ENCODE data around the gene PSTPIP1.

Gene PSTPIP1

GRCh38 chr15:77029166-77030047 is 34.5 kb downstream of the PSTPIP1 start:
- no peak for DNase-seq (ENCODE audit: low read depth in 1 of 2, low spot score in 1 of 2)

- no peak for DNase-seq (ENCODE audit: low read depth in 1 of 2, low spot score in 1 of 2)
Observed at GRCh38 chr15:77030048-77030927, 35.4 kb downstream of the PSTPIP1 start.

- DNase-seq (ENCODE audit: low read depth in 1 of 2, low spot score in 1 of 2): no peak
Observed at GRCh38 chr15:77030928-77031375, 36.0 kb downstream of the PSTPIP1 start.

GRCh38 chr15:77031376-77032050 is 36.6 kb downstream of the PSTPIP1 start:
- DNase-seq (ENCODE audit: low read depth in 1 of 2, low spot score in 1 of 2): no peak

- DNase-seq (ENCODE audit: low read depth in 1 of 2, low spot score in 1 of 2): no peak
Observed at GRCh38 chr15:77032052-77032646, 37.2 kb downstream of the PSTPIP1 start.

- DNase-seq (ENCODE audit: low read depth in 1 of 2, low spot score in 1 of 2): no peak
Observed at GRCh38 chr15:77032647-77033416, 37.9 kb downstream of the PSTPIP1 start.

DNA sequence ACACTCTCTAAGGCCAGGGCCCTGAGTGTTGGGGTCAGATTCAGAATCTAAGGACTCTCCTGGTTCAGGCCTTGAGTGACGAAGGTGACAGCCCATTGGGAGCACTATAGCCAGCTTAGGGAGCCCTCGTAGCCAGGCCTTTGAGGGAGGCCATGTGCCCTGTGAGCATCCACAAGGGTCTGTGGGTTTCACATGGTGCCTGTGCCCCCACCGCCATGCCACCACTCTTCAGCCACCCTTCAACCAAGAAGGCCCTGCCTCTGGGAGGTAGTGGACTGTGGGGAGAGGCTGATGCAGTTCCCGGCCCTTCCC is 38.4 kb downstream of the PSTPIP1 start:
- DNase-seq (ENCODE audit: low read depth in 1 of 2, low spot score in 1 of 2): no peak

DNA sequence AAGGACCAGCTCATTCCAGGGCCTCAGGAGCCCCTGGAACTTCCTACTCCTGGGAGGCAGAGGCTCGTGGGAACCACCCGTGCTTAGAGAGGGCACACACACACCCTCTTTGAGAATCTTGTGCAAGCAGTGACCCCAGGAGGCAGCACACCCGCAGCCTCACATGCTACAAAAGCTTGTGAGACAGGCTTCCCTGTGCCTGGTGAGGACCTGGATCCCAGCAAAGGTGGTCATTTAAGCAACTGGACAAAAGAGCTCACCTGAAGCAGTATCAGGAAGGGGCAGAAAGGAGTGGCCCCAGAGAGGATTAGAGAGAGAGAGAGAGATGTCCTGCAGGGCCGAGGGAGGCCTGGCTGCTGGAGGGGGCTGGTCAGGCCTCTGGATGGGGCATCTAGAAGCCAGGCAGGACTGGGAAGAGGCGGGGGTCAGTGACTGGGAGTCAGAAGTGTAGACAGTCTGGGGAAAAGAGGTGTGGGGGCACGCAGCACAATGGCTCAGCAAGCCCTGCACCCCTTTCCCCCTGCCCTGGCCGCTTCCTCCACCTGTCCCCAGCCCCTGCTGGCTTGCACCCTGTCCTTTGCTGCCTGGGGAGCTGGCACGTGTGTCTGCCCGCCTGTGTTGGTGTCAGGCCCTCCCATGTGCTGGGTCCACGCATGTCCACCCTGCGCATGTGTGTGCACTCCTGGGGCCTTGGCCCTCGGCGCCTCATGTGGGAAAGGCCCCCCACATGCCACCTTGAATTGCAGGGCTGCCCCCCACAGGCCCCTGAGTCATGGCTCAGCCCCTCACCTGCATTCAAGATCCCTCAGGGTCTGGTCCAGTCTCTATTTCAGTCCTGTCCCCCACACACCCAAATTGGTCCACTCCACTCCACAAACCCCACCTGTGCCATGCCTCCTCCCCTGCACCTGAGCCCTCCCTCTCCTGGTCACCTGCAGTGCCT is 39.1 kb downstream of the PSTPIP1 start:
- no peak for DNase-seq (ENCODE audit: low read depth in 1 of 2, low spot score in 1 of 2)

GRCh38 chr15:77034695-77035489 is 40.0 kb downstream of the PSTPIP1 start:
- DNase-seq (ENCODE audit: low read depth in 1 of 2, low spot score in 1 of 2): no peak

DNA sequence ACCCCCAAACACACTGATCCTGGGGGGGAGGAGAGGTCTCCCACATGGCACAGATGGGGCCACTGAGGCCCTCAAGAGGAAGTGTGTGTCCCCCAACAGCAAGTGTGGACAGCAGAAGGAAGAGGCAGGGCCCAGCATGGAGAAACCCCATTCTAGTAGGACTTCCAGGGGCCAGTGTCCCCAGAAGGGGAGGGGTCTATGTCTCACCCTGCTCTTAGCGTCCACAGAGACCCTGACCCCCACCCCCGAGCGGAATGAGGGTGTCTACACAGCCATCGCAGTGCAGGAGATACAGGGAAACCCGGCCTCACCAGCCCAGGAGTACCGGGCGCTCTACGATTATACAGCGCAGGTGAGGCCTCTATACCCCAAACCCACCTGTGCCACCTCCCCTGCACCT is 40.7 kb downstream of the PSTPIP1 start:
- no peak for DNase-seq (ENCODE audit: low read depth in 1 of 2, low spot score in 1 of 2)

DNA sequence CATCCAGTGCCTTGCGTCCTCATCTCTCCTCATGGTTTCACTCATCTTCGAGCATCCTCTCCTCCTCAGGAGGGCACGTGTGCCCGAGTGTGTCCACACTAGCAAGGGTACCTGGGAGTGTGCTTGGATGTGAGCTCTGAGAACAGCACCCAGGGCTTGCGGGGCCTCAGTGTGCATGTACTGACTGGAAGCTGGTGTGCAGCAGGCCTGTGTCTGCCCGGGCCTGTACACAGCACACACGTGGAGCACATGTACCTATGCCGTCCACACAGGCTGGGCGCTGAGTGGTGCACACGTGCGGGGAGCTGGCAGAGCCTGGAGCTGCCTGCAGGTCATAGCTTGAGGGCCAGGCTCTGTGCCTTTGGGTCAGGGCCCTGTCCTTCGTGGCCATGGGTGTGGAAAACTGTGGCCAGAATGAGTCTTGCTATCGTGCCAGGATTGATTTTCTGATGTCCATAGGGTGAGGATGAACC is 41.1 kb downstream of the PSTPIP1 start:
- DNase-seq (ENCODE audit: low read depth in 1 of 2, low spot score in 1 of 2): no peak

GRCh38 chr15:77036537-77037387 is 41.8 kb downstream of the PSTPIP1 start:
- no peak for DNase-seq (ENCODE audit: low read depth in 1 of 2, low spot score in 1 of 2)

- no peak for DNase-seq (ENCODE audit: low read depth in 1 of 2, low spot score in 1 of 2)
Observed at GRCh38 chr15:77037388-77038209, 42.7 kb downstream of the PSTPIP1 start.

- DNase-seq (ENCODE audit: low read depth in 1 of 2, low spot score in 1 of 2): no peak
Observed at GRCh38 chr15:77038312-77039216, 43.6 kb downstream of the PSTPIP1 start.

DNA sequence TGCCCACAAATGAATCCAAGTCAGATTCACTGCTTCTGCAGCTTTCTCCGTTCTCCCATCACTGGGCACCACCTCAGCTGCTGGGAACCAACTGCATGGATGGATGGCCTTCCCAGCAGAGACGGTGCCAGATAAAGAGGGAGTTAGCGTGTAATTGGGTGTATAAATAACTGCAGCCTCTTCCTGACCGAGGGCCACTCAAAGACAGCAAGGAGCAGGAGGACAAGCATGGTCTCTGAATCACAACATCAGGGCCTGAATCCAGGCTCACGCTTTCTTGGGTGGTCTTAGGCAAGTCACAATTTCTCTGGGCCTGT is 44.2 kb downstream of the PSTPIP1 start:
- no peak for DNase-seq (ENCODE audit: low read depth in 1 of 2, low spot score in 1 of 2)

GRCh38 chr15:77039848-77040247 is 44.9 kb downstream of the PSTPIP1 start:
- DNase-seq (ENCODE audit: low read depth in 1 of 2, low spot score in 1 of 2): no peak
